Cerebellar nuclear complex (tissue), 1 donor: ENCODE measurements around the gene TRIM40.

Experiments used
- DNase-seq, 2 experiments: peaks; one replicate each; lab custom pipeline; 2025; lab: John Stamatoyannopoulos, UW

Gene TRIM40

GRCh38 chr6:30149234-30149633 lies 13.3 kb downstream of the TRIM40 start:
- no peak for DNase-seq

- no peak for DNase-seq
Observed at GRCh38 chr6:30149858-30150550, 14.1 kb downstream of the TRIM40 start.

- no peak for DNase-seq
Observed at GRCh38 chr6:30150671-30151395, 14.9 kb downstream of the TRIM40 start.

- DNase-seq = no peak
Observed at GRCh38 chr6:30151580-30151979, 15.6 kb downstream of the TRIM40 start.

- no peak for DNase-seq
Observed at GRCh38 chr6:30152016-30152673, 16.2 kb downstream of the TRIM40 start.

- no peak for DNase-seq
Observed at GRCh38 chr6:30152910-30153610, 17.1 kb downstream of the TRIM40 start.

- no peak for DNase-seq
Observed at GRCh38 chr6:30154061-30154460, 18.1 kb downstream of the TRIM40 start.

GRCh38 chr6:30154709-30155519 lies 19.0 kb downstream of the TRIM40 start:
- DNase-seq = no peak

- DNase-seq = no peak
Observed at GRCh38 chr6:30155520-30156261, 19.8 kb downstream of the TRIM40 start.

- no peak for DNase-seq
Observed at GRCh38 chr6:30156262-30156599, 20.3 kb downstream of the TRIM40 start.

- DNase-seq = no peak
Observed at GRCh38 chr6:30156774-30157173, 20.8 kb downstream of the TRIM40 start.

- no peak for DNase-seq
Observed at GRCh38 chr6:30157581-30157980, 21.6 kb downstream of the TRIM40 start.

GRCh38 chr6:30157999-30158398 lies 22.1 kb downstream of the TRIM40 start:
- DNase-seq = no peak

- DNase-seq = no peak
Observed at GRCh38 chr6:30158475-30159040, 22.6 kb downstream of the TRIM40 start.

GRCh38 chr6:30160008-30160784 lies 24.3 kb downstream of the TRIM40 start:
- no peak for DNase-seq

GRCh38 chr6:30160785-30161531 lies 25.0 kb downstream of the TRIM40 start, which contains the start of gene TRIM10:
Gene TRIM10, minus strand, starts transcription at chr6:30161211. Its CDS starts 353 bp downstream, at chr6:30160858.
- no peak for DNase-seq

- no peak for DNase-seq
Observed at GRCh38 chr6:30162265-30163089, 26.5 kb downstream of the TRIM40 start.
